HG02840 (cell line): ENCODE results near the gene ALPK3.

ENCODE experiments used
- ATAC-seq: cut with Tn5 transposase; IDR thresholded peaks from one replicate; pipeline ENCODE4 v1.9.1; 2021; ENCODE audit warnings: mild to moderate bottlenecking, moderate library complexity, moderate number of reproducible peaks; ENCODE audit not compliant: unreplicated experiment, low FRiP score

Gene ALPK3

GRCh38 chr15:84819791-84820190 lies 2.6 kb downstream of the ALPK3 start:
- ATAC-seq = no peak

GRCh38 chr15:84821501-84822021 lies 4.4 kb downstream of the ALPK3 start:
- ATAC-seq = no peak

GRCh38 chr15:84822653-84823281 lies 5.6 kb downstream of the ALPK3 start:
- no peak for ATAC-seq

GRCh38 chr15:84823282-84823878 lies 6.2 kb downstream of the ALPK3 start:
- ATAC-seq = no peak

GRCh38 chr15:84824260-84825007 lies 7.3 kb downstream of the ALPK3 start:
- ATAC-seq = no peak

- ATAC-seq = no peak
Measured at GRCh38 chr15:84826369-84826823, 9.2 kb downstream of the ALPK3 start.

- no peak for ATAC-seq
Measured at GRCh38 chr15:84827246-84827645, 10.1 kb downstream of the ALPK3 start.

- no peak for ATAC-seq
Measured at GRCh38 chr15:84828086-84828908, 11.1 kb downstream of the ALPK3 start.

- ATAC-seq = no peak
Measured at GRCh38 chr15:84829428-84829827, 12.3 kb downstream of the ALPK3 start.

GRCh38 chr15:84830036-84830435 lies 12.9 kb downstream of the ALPK3 start:
- ATAC-seq = no peak

GRCh38 chr15:84831028-84831427 lies 13.9 kb downstream of the ALPK3 start:
- no peak for ATAC-seq

- ATAC-seq = no peak
Measured at GRCh38 chr15:84831613-84832012, 14.5 kb downstream of the ALPK3 start.

GRCh38 chr15:84832448-84833040 lies 15.4 kb downstream of the ALPK3 start:
- no peak for ATAC-seq

GRCh38 chr15:84833447-84834228 lies 16.5 kb downstream of the ALPK3 start:
- ATAC-seq = no peak

- ATAC-seq = no peak
Measured at GRCh38 chr15:84834229-84834955, 17.2 kb downstream of the ALPK3 start.

GRCh38 chr15:84834969-84835368 lies 17.8 kb downstream of the ALPK3 start:
- ATAC-seq = no peak

- no peak for ATAC-seq
Measured at GRCh38 chr15:84835661-84836337, 18.6 kb downstream of the ALPK3 start.

- ATAC-seq = no peak
Measured at GRCh38 chr15:84836844-84837243, 19.7 kb downstream of the ALPK3 start.
